Measurements from ENCODE around the gene PIGQ.

Gene PIGQ

DNA sequence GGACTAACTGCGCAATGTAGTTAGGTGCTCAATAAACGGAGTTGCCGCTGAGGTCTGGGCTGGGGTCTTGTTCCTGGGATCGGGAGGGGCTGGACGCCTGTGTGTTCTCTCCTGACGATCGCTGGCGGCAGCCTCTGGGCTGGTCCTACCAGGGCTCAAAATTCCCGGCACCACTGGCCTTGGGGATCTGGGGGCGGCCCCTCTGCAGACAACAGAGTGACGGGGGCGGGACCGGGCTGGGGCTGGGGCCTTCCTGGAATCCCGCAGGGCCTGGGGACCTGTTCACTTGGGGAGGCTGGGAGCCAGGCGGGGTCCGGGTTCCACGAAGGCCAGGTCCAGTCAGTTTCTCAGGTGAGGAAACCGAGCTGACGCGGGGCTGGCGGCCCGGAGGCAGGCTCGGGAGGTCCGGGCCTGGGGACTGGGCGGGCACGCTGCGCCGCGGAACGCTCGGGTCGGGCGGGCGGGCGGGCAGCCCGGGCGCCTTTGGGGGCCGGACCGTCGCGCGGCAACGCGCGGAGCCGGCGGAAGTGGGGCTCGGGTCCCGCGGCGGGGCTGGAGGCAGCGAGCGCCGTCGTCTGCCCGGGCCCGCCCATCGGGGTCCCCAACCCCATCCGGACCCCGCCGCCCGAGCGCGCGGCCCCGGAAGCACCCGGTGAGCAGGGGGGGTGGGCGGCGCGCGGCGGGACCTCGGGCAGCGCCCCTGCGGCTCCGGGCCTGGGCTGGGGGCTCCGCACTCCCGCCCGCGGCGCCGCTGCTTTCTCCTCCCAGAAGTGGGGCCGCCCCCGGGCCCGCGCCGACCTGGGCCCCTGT is at the start of gene PIGQ:
Gene PIGQ, plus strand, starts transcription at position 524 of the 810 bp plus-strand sequence. CDS start 4,107 bp downstream, outside the sequence.
- no peak for DNase-seq

DNA sequence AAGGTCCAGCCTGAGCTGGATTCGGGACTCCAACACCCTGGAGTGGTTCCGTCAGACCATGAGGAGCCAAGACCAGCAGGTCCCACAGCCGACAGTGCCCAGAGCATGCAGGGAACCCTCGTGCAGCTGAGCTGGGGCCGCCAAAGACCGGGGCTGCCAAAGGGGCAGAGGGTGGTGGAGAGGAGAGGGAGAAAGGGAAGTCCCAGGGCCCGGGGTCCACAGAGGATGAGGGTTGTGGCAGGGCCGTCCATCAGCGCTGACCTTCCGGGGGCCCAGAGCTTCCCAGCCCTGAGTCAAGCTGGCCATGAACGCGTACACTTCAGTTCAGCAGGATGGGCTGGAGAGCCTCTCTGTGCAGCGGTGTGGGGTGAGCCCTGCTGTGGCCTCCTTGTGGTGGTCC is 48.9 kb upstream of the PIGQ start:
- no peak for DNase-seq

DNA sequence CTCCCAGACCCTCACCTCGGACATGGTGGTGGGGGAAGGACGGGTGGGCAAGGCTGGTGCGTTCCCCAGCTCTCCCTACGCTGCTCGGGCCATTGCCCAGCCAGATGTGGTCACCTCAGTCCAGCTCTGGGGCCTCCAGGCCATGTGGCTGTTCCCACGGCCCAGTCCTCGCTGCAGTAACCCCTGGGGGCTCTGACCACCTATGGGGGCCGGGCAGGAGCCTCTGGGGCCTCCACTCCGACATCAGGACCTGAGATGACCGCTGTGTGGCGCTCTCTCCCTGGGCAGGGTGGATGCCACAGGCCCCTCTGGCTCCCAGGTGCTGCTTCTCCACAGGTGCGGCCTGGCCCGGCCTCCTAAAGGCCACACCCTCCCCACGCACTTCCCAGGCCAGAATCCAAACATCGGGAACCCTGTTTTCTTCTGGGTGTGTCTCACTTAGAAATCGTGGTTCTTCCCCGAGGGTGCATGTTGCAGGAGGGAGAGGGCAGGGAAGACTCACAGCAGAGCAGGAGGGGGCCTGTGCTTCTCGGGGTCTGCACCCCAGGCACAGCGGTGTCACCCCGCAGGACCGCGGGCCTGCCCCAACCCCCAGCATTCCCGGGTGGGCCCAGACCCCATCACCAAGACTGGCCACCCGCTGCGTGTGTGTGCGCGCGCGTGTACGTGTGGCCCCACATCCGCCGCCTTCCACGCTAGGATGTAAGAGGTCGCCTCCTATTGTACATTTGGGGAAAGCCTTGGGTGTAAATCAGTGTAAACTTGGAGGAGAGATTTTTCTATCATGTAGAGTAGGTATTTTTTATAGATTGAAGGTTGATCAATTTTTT is 48.2 kb upstream of the PIGQ start:
- no peak for DNase-seq

DNA sequence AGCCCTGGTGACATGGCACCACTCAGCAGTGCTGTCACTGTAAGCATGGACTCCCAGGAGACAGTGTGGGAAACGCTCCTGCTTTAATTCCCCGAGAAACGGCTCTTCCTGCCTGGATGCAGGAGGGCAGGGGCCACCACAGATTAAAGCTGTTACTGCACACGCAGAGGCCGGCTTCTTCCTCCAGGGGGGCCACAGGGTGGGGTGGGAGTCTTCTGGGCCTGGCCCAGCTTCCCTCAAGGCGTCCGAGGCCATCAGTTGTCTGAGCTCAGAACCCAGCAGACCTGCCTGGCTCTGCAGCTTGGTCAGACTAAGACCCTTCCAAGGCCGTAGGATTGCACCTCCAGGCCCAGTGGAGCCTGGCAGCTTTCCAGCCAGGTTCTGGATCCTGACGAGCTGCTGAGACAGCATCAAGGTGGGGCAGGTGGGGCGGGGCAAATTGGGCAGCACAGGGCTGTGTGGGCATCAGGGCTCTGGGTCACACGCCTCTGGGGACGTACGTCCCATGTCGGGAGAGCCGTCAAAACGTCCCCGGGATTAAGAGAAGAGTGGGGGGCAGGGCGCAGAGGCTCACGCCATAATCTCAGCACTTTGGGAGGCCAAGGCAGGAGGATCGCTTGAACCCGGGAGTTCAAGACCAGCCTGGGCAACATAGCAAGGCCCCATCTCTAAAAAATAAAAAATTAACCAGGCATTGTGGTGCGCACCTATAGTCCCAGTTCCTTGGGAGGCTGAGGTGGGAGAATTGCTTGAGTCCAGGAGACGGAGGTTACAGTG is 47.3 kb upstream of the PIGQ start:
- no peak for DNase-seq

DNA sequence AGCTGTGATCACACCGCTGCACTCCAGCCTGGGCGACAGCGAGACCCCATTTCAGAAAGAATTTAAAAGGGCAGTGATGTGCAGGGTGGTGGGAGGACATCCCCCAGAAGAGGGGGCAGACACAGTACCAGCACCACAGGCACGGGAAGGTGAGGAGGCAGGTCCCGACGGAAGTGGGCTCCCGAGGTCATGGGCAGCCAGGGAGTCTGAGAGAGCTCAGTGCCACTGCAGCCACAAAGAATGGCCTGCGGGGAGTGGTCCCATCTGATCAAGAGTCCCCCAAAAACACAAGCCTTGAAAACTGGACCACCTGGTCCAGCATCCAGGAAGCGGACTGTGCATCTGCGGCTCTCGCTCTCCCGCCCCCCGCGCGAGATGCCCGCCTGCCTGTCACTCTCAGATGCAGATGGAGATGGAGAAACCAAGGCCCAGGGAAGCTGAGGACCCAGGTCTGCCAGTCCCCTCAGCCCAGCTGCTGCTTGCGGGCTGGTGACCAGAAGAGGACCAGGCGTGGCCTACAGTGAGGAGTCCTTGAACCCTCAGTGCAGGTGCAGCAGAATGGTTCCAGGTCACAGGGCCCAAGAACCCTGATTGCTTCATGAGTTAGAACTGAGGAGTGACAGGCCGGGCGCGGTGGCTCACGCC is 46.5 kb upstream of the PIGQ start:
- DNase-seq, result no peak

DNA sequence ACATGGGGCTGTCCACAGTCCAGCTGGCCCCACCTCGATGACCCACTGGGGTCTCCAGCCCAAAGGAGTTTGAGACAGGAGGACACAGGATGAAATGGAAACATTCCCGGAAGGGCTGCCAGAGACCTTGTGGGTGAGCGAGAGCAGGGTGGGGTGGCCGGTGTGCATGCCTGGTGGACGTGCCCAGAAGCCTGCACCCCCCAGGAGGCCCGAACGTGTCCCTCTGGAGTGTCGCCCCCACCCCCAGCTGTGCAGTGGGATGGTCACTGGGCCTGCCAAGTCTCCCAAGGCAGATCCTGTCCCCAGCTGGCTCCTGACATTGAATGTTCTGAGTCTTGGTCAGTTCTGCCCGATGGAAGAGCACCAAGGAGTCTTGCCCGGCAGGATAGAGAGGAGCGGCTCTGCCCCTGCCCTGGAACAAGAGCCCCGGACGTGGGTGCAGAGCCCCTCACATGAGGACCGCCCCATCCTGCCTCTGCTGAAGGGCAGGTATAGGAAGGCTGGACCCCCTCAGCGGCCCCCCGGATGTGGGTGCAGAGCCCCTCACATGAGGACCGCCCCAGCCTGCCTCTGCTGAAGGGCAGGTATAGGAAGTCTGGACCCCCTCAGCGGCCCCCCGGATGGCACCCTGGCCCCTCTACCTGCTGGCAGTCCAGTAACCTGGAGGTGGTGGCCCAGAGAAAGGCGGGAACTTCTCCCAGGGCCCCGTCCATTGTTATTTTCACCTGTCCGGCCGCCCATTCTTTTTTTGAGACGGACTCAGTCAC is 45.3 kb upstream of the PIGQ start:
- no peak for DNase-seq

DNA sequence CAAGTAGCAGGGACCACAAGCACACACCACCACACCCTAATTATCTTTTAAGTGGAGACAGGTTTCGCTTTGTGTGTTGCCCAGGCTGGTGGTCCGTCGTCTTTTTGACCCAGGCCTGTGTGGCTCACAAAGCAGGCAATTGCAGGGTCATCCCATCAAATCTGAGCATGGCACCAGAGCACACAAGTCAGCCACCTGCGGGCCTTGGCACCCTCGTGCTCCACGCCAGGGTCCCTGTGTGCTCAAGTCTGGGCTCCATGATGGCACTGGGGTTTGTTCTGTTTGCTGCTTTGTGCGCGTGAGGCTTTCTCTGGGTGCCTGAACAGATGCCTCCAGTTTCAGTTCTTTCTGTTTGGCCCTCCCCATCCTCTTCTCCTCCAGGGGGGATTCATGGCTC is 44.6 kb upstream of the PIGQ start:
- DNase-seq, result no peak

DNA sequence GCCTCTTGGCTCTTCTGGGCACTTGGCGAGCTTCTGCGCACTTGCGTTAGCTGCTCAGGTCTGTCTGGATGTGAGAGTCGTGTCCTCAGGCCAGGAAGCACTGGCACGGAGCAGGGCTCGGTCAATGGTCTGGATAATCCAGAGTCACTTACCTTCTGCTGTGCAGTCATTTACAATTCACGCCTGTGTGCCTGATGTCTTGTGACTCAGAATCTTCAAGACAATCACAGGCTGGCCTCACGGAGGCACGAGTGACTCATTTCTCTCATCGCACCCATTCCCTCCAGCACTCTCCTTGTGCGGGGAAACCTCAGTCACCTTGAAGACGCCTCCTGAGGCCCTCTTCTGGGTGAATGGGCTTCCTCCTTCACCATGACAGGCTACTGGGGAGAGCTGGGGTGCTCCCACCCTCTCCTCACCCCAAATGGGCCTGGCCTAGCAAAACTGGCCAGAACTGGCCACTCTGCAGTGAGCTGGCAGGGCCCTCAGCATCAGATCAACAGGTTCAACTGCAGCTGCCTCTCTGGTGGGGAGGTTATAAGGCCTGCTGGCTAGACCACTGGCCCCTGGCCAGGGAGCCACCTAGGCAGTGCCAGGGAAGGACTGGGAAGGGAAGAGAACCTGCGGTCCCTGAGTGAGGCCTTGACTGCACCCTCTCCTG is 44.1 kb upstream of the PIGQ start:
- peak; percentile 85 for DNase-seq

DNA sequence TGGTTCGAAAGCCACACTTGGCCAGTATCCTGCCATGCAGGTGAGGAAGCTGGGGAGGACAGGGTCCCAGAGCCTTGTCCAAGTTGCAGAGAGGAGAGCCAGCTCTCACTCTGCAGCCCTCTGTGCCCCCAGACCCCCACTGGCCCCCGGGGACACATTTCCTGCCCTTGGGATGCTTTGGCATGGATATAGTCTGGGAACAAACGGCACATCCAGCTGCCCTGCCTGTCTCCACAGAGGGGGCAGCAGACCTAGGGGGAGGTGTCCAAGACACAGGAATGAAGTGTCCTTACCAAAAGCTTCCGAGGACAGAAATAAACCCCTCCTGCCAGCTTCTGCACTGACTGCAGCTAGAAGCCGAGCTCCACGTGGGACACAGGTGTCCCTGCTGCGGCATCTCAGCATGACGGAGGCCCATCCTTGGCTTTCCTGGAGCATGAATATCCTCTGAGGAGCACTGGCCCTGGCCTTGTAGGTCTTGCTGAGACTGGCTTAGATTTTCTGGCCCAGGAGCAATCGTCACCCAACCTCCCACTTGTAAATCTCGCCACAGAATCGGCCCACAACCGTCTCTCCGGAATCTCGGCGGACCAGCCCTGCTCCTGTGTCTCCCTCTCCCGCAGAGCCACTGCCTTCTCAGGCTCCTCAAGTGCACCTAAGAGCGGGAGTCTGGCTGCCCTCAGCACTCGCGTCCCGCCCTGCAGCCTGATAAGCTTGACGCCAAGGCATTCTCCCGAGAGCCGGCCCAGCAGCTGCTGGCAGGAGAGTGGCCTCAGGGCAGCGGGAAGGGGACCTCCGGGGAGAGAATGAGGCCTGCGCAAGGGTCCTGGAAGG is 43.4 kb upstream of the PIGQ start:
- DNase-seq, result no peak

DNA sequence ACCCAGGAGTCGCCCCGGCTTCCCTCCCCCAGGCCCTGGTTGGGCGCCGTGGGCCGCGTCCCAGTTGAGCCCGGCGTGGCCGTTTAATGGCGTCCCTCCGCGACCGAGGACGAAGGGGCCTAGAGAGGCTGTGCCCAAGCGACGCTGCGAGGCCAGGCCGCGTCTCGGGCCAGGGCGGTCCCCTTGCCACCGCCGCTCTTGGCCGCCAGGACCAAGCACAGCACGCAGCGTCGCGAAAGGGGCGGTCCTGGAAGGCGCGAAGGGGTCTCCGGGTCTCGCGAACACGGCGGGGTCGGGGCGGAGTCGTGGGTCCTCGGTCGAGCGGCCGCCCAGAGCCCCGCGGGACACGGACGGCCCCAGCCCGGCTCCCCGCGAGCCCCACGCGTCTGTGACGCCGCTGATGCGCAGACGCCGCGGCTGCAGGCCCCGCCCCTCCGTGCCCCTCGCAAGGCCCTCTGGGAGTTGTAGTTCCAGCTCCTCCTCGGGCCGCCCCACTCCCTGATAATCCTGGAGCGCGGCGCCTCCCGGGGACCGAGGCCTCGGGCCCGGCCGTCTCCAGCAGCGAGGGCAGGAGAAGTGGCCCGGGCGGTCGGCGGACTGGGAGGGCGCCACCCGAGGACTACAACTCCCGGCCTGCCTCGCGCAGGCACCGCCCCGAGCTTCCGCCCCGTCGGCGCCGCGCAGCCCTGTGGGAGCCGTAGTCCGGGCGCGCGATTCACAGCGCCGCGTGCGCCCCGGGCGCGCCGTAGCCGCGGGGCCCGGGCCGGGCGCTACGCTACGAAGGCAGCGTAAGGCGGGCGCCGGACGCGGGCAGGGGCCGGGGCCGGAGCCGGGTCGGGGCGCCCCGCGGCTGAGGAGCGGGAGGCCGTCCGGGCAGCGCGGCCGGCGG is 42.5 kb upstream of the PIGQ start, which contains the start of gene CAPN15:
Gene CAPN15, plus strand, starts transcription at position 698 of the 889 bp plus-strand sequence. CDS start 19,127 bp downstream, outside the sequence.
- DNase-seq, result peak; percentile 90

DNA sequence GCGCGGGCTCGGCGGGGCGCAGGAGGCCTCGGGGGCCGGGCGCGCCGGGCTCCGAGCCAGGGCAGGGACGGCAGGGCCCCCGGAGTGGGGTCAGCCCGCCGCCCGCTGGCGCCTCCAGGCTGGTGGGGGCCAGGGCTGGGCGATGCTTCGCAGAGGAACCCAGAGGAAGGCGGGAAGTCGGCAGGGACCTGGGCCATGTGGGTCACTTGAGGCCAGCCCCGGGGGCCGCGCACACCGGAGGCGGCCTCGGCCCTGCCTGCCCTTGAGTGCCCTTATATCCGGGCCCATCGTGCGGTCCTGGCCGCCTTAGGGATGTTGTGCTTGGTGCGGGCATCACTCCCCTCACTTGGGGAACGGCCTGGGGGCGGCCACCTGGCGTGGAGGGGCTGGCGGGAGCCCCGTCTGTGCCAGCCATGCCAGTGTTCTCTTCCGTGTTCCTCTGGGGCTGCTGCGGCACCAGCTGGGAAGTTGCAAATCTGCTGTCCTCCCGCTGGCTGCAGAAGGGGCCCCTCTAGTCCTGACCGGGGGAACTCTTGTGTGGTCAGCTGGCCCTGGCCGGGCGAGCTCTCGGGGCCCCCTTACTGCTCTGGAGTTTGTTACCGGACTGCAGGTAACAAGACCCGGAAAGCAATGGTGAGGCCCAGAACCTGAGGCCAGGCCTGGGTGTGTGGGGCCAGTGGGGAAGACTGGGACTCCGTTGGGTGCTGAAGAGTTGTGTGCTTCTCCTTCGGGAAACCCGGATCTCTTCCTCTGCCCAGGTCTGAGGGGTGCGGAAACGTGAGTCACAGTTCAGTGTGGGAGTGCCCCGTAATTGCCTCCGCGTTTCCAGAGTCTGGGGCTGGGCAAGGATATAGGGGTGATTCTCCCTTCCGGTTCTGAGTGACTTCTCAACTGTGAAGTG is 41.4 kb upstream of the PIGQ start:
- DNase-seq, result peak; percentile 60

DNA sequence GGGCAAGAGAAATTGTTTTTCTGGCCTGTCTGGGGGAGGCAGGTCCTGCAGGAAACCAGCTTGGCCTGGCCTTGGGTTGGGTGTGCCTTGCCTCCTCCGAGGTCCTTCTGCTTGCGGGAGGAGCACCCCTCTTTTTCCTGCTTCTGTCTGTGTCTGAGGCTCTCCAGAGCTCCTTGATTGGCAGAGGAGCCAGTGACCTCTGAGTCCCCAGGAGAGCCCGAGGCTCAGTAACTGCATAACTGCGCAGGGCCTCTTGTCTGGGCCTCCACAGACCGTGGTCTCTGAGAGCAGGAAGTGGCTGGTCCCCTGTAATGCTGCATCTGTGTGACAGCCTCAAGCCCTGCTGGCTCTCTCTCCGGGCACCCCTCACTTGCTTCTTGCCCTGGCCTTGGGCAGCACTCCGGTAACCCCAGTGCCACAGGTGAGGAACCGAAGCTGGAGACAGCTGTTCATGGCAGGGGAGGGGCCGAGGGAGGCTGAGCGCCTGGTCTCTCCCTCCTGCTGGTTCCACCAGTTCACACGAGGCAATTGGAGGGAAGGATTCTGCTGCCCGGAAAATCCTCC is 40.7 kb upstream of the PIGQ start:
- DNase-seq, result no peak

DNA sequence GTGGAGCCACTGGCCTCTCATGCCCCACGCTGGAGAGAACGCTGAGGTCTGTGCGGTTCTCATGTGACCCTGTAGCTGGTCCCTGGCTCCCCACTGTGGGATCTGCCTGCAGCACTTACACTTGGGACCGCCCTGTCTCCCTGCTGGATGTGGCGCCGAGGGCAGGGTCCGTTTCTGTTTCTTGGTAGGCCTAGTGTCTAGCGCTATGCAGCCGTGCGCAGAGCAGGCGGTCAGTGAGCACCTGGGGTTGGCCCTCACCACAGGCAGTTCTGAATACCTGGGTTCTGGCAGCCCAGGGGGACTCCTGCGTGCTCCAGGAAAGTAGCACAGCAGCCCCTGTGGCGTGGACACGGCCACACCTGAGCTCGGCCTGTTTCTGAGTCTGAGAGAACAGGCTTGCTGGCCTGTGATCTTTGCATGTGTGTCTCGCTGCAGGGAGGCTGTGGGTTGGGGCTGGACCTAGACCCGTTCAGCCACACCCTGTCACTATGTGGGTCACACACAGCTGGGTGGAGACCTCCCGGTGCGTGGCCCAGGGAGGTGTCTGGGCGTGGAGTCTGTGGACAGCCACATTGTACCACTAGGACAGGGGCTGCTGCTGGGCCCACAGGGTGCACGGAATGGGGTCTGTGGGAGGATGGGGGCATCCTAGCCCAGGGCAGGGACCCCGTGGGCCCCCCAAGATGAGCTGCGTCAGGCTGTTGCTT is 39.5 kb upstream of the PIGQ start:
- DNase-seq, result no peak

DNA sequence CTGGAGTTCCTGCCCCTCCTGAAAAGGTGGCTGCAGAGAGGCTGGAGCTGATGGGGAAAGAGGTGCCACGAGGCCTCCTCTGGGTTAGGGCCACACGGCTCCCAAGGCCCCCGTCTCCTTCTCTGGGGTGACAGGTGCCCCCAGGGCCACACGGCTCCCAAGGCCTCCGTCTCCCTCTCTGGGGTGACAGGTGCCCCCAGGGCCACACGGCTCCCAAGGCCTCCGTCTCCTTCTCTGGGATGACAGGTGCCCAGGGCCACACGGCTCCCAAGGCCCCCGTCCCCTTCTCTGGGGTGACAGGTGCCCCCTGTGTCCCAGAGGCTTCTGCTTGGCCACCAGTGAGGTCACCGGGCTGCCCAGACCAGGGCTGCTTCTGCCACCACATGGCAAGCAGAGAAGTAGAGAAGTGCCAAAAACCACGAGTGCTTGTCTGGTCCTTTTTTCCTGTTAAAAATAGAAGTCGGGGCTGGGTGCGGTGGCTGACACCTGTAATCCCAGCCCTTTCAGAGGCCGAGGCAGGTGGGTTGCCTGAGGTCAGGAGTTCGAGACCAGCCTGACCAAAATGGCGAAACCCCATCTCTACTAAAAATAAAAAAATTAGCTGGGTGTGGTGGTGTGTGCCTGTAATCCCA is 38.2 kb upstream of the PIGQ start:
- DNase-seq, result no peak

DNA sequence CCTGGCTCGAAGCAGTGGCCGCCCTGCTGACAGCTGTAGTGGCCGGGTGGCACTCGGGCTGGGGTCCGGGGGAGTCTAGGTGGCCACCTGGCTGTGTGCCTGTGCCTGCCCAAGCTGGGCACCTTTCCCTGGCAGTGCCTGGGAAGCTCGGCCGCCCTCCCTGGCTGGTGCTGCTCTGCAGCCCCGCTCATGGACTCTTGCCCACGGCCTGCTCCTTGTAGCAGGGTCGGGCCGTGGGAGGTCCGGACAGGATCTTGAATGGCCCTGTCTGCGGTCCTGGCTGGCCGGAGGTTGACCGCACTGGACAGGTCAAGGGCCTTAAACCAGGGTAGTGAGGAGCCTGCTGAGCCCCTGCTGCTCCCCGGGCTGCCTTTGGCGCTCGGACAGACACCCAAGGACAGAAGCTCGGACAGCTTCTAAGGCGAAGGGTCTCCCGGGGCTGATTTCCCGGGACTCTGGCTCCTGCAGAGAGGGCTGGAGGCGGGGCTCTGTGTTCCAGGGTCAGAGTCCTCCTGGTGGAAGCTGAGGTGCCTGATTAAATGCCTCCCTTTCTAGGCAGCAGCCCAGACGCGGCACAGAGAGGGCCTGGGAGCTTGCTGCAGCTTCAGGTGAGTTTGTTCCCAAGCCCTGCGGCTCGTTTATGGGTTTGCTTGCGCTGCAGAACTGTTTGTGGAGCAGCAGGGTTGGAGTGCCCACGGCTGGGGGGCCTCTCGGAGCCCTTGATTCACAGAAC is 36.2 kb upstream of the PIGQ start:
- no peak for DNase-seq

DNA sequence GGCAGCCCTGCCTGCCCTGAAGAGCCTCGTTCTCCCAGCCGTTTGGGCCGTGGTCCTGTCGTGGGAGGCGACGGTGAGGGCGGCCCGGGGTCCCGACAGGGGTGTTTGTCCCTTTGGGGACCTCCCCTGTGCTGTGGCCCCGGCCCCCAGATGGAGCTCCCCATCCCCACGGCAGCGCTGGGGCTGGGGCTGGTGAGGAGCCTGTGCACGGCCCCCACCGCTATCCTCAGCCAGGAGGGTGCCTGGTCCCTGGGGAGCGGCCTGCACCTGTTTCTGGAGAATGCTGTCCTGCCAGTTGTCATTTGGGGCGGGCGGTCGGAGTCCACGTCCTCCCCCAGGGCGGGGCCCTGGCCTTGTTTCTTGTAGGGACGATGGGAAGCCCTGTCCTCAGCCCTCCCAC is 35.6 kb upstream of the PIGQ start:
- no peak for DNase-seq

All from kidney glomerular epithelial cell (primary cell).